Activated T-cell treated with anti-CD3 and anti-CD28 coated beads for 1 hour (primary cell): ENCODE data around the gene FAM234B.
"Not testable (repeated sequence)": the region's sequence is repeated elsewhere in the genome, so short reads cannot be mapped to it uniquely, and the experiment has no call there.

Experiments used
- DNase-seq: peaks from one replicate; pipeline ENCODE4 v3.0.0-alpha.2; 2020; ENCODE audit warnings: low read depth

Gene FAM234B

DNA sequence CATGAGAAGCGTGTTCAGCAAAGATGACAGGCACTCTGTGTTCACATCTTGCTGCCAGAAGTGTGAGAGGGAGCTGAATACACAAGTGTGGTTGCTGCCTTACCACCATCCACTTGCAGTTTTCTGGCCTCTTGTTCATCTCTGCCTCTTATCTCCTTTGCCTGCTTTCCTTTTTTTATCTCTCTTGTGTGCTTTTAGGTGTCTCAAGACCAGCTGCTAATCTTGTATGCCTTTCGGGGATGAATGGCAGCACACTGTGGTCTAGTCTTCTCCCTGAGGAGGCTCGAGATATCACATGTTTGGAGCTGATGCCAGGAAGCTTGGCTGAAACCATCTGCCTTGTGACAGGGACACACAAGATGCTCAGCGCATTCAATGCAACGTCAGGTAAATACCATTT is 17.2 kb downstream of the FAM234B start:
- no peak for DNase-seq

DNA sequence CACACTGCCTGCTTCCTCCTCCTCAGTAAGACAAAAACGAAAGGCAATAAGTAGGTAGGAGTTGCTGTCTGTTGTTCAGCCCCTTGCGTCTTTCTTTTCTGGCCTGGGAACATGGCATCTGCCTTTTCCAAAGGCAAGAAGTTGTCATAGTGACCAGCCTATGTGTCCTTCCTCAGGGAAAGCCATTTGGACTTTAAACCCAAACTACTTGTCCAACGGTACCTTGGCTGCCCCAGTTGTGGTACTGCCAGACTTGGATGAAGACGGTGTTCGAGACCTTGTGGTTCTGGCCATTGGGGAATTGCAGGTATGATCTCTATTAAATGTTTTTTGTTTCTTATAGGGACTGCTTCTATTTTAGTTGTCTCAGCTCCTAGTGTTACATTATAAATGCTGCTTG is 18.5 kb downstream of the FAM234B start:
- no peak for DNase-seq

DNA sequence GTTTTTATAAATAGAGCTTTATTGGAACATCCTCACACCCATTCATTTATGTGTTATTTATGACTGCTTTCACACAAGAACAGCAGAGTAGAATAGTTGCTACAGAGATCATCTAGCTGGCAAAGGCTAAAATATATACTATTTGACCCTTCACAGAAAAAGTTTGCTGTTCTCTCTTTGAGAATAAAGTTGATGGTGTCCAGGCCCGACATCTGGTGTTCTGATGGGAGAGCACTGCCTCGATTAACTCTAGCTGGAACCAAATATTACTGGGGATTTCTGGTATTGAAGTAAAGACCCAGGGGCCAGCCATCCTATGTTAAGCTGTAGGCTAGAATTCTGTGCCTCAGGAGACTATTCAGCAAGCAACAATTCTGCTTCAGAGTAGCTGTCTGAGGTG is 21.8 kb downstream of the FAM234B start:
- no peak for DNase-seq

DNA sequence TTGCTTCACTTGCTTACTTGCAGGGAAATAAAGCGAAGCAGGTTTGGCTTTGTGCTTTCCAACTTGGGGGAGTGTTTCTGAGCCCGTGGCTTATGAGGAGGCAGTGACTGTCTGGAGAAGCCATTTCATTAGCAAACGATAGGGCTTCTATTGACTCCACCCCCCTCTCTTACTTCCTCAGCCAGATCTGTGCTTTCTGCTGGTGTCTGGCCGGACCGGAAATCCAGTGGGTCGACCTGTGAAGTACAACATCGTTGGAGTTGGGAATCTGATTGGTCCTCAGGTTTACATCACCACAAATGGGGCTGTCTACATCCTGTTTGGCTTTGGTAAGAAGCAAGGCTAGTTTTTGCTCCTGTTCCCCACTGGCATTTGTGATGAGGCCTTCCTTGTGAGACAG is 22.3 kb downstream of the FAM234B start:
- DNase-seq: no peak

DNA sequence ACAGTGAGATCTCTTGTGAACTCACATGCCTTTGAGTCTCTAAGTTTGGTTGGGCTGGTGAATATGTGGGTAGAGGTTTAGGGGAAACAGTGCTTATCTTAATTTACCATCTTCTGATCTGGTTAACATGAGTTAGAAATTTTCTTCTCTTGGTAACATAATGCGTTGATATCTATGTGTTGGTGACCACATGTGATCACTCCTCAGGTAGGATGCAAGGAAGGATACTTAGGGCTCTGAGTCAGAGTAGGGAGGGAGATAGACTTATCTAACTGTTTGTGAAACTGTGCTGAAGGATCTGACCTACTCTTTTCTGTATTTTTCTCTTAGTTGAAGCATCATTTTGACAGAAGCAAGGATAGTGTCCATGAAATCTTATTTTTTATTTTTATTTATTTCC is 23.1 kb downstream of the FAM234B start:
- DNase-seq: no peak

DNA sequence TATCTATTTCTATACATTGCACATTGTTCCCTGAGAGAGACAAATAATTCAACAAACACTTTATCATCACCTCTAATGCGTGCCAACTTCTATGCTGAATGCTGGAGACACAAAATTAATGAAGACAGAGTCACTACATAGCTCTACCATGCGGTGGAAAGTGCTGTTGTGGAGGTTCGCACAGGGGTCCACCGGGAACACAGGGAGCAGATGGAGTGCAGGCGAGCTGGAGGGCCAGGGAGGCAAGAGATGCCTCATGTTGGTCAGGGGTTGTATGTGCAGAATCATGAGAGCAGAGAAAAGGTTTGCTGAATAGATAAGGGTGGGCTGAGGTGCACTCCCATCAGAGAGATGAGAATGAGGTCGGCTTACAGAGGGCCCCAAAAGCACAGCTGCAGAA is 25.2 kb downstream of the FAM234B start:
- DNase-seq: no peak

- DNase-seq: no peak
Measured at GRCh38 chr12:13071305-13072280, 27.4 kb downstream of the FAM234B start.

DNA sequence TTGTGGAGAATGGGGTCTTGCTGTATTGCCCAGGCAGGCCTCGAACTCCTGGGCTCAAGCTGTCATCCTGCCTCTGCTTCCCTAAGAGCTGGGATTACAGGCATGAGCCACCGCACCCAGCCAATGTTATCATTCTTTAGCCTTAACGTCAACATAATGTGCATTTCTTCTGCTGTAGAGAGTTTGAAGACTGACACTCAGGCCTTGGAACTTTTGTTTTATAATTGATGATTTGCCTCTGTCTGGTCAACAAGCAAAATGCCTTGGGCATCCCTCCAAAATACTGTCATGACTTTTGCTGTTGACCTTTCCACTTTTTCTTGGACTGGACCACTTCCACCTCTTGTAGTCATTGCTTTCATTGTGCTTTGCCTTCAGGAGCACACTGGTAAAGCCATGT is 29.0 kb downstream of the FAM234B start:
- DNase-seq: no peak

GRCh38 chr12:13074396-13075117 is 30.4 kb downstream of the FAM234B start:
- no peak for DNase-seq

DNA sequence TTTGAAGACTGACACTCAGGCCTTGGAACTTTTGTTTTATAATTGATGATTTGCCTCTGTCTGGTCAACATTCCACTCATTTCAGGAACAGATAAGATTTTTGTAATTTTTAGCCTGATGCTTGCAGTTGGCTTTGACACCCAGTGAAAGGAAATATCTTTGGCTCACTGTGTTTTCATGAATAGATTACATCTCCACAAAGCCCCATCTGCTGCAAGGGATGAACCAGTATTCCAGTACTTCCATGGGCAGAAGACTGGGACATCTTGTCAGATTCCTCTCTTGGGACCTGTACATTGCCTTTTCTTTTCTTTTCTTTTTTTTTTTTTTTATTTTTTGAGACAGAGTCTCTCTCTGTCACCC is 30.9 kb downstream of the FAM234B start:
- no peak for DNase-seq

DNA sequence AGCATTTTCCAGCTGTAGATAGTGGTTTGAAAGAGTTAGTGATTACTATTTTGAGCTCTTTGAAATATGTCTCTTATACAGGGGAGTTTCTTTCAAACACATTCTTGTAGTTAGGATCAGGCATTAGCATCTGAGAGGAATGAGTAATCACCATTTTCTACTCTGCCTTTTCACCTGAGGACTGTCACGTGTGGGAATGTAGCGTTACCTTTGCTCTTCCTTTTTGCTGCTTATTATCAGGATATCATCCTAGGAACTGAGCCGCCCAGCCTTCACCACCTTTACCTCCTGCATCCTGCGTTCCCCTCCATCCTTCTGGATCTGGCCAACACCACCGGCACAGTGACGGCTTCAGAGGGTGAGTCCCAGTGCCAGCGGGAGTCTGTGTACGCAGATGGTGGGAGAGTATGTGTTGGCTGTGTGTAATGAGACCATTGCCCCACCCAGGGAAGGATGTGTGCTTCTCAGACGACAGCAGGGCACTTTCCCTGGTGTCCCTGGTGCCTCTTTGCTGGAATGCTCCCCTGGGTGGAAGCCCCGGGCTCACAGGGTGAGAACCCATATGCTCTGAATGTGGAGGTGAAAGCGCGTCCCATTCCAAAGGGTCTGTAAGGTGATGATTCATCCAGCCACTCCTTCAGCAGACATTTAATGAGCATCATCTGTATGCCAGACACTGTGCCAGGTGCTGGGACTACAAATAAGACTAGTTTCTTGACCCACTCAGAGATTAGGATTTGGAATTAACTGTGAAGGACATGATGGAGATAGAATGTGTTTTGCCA is 31.8 kb downstream of the FAM234B start:
- DNase-seq: no peak

- DNase-seq: no peak
Measured at GRCh38 chr12:13079440-13079906, 35.3 kb downstream of the FAM234B start.

- no peak for DNase-seq
Measured at GRCh38 chr12:13080266-13080665, 36.1 kb downstream of the FAM234B start.

GRCh38 chr12:13082861-13083260 is 38.7 kb downstream of the FAM234B start:
- no peak for DNase-seq

DNA sequence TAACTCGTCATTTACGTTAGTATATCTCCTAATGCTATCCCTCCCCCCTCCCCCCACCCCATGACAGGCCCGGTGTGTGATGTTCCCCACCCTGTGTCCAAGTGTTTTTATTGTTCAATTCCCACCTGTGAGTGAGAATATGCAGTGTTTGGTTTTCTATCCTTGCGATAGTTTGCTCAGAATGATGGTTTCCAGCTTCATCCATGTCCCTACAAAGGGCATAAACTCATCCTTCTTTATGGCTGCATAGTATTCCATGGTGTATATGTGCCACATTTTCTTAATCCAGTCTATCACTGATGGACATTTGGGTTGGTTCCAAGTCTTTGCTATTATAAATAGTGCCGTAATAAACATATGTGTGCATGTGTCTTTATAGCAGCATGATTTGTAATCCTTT is 39.5 kb downstream of the FAM234B start:
- DNase-seq: not testable (repeated sequence)

- DNase-seq: no peak
Measured at GRCh38 chr12:13084898-13085640, 40.9 kb downstream of the FAM234B start.

DNA sequence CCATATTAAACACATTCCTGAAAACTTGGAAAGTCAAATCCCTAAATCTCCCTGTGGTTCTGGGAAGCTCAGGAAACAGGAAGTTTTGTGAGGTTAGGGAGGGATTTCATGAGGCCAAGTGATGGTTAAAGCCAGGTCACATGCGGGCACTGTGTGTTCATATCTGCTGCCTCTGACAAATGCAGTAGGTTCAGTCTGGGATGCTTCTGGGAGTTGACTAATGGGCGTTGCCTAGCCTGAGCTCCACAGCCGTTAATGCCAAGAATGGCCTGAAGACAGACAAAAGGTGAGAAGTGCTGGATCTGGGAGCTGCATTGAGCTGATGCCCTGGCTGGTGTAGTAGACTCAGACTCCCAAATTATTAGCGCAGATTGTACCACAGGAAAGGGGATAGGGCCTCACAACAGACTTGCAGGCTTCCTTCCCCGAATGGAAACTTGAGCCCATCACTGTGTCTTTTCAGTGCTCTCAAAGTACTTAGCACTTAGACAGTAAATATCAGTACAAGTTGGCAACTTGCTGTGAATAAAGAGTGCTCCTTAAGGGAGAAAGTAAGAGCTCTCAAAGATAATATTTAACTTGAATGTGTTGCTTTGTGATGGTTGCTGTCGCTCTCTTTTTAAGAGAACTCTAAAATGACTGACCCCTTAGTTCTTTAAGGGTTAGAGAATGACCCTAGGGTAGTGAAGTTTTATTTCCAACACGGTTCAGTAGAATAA is 41.9 kb downstream of the FAM234B start:
- DNase-seq: no peak

DNA sequence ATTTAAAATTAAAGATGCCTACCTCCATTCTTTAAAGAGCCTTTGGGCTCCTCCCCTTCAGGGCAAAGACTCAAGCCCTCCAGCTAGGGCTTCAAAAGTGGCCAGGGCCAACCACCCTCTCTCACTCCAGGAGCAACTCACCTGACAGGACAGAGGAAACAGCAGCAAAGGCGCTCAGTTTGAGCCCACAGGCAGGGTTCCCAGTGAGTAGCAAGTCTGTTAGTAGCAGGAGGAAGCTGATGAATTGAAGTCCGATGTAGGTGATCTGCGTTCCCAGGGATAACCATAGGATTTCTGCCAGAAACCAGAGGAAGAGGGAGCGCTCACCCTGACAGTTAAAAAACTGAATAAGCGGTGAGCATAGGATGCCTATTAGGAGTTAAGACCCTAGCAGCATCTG is 43.6 kb downstream of the FAM234B start:
- DNase-seq: no peak

GRCh38 chr12:13088496-13088895 is 44.3 kb downstream of the FAM234B start:
- DNase-seq: no peak

DNA sequence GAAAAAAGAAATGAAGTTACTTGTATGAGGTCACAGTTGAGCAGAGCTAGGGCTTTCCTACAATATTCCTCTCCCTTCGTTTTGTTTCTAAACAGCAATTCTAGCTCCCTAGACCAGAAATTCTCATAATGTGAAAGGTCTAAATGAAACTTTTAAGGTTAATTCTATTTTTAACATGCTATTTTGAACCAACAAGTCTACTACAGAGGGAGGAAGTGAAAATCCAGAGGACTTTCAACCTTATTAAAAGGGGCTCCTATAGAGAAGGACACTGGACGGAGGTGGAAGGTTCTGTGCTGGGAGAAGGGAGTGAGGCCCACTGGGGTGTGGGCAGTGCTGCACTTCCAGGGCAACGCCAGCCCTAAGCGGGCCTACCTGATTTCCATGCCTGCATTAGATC is 45.9 kb downstream of the FAM234B start:
- no peak for DNase-seq

- DNase-seq: no peak
Measured at GRCh38 chr12:13091832-13092231, 47.7 kb downstream of the FAM234B start.
